ENCODE measurements around the gene XPR1. TPM values are rescaled to one million over a fixed set of nuclear protein-coding genes. Genes with fewer than 3 reads are reported as not detected.

Gene XPR1
- total RNA-seq, 1 donor from 2014 or later = 25.4 TPM

DNA sequence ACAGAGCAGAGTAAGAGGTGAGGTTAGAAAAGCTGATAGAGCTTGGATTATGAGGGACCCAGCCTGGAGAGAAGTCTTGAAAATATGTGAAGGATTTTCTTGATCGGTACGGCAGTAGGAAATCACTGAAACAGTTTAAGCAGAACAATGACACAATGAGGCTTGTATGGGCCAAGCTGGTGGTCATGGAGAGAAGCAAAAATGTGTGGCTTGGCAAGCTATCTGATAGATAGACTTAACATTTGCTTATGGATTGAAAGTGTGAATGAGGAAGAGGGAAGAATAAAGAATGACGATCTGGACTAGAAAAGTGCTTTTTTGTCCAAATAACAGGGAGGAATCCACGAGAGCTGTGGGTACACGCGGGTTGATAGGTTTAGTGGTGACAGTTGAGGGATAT is 15.4 kb upstream of the XPR1 start:
- Histone ChIP-seq H3K36me3 (ENCODE audit: control insufficient read depth, insufficient read depth, low read length) (no peaks in the 10 kb centered on the region), H3K27me3 (ENCODE audit: control insufficient read depth, insufficient read depth, low read length) (no peaks in the 10 kb centered on the region), H3K4me3 (ENCODE audit: low read depth, low read length) (no peak overlapping the region)
- no peak for DNase-seq (ENCODE audit: low read depth)
- TF ChIP-seq, protein P1, sequence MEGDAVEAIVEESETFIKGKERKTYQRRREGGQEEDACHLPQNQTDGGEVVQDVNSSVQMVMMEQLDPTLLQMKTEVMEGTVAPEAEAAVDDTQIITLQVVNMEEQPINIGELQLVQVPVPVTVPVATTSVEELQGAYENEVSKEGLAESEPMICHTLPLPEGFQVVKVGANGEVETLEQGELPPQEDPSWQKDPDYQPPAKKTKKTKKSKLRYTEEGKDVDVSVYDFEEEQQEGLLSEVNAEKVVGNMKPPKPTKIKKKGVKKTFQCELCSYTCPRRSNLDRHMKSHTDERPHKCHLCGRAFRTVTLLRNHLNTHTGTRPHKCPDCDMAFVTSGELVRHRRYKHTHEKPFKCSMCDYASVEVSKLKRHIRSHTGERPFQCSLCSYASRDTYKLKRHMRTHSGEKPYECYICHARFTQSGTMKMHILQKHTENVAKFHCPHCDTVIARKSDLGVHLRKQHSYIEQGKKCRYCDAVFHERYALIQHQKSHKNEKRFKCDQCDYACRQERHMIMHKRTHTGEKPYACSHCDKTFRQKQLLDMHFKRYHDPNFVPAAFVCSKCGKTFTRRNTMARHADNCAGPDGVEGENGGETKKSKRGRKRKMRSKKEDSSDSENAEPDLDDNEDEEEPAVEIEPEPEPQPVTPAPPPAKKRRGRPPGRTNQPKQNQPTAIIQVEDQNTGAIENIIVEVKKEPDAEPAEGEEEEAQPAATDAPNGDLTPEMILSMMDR (IDR thresholded peaks at IDR 0.05; ENCODE audit: insufficient read depth, low read length, poor library complexity, severe bottlenecking) = no peak

GRCh38 chr1:180617774-180618395 is 13.9 kb upstream of the XPR1 start:
- TF ChIP-seq, protein P1 (IDR thresholded peaks at IDR 0.05; ENCODE audit: insufficient read depth, low read length, poor library complexity, severe bottlenecking) = no peak
- no peaks in the 10 kb centered on the region for H3K36me3 ChIP-seq (ENCODE audit: control insufficient read depth, insufficient read depth, low read length)
- no peak overlapping the region for H3K4me3 ChIP-seq (ENCODE audit: low read depth, low read length)
- no peak for DNase-seq (ENCODE audit: low read depth)
- H3K27me3 ChIP-seq (ENCODE audit: control insufficient read depth, insufficient read depth, low read length) = no peaks in the 10 kb centered on the region

DNA sequence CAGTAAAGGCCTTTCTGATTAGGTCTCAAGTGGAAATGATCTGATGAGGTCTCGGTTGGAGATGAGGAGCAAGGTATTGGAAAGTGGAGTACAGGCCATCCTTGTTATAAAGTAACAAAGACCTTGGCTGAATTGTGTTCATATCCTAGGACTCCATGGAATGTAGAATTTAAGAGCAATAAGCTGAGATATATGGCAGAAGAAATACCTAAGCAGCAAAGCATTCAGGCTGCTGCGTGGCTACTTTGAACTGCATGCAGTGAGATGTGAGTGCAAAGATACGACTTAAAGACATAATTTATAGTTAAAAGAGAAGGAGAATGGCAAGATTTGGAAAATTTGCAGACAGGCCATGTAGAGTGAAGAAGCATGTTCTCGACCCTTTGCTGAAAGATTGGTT is 11.2 kb upstream of the XPR1 start:
- no peaks in the 10 kb centered on the region for H3K36me3 ChIP-seq (ENCODE audit: control insufficient read depth, insufficient read depth, low read length)
- DNase-seq (ENCODE audit: low read depth) = no peak
- no peaks in the 10 kb centered on the region for H3K27me3 ChIP-seq (ENCODE audit: control insufficient read depth, insufficient read depth, low read length)
- no peak overlapping the region for H3K4me3 ChIP-seq (ENCODE audit: low read depth, low read length)
- TF ChIP-seq, protein P1 (IDR thresholded peaks at IDR 0.05; ENCODE audit: insufficient read depth, low read length, poor library complexity, severe bottlenecking) = no peak

GRCh38 chr1:180622658-180623508 is 8.9 kb upstream of the XPR1 start:
- no peak for DNase-seq (ENCODE audit: low read depth)
- no peak overlapping the region for H3K4me3 ChIP-seq (ENCODE audit: low read depth, low read length)
- TF ChIP-seq, protein P1 (IDR thresholded peaks at IDR 0.05; ENCODE audit: insufficient read depth, low read length, poor library complexity, severe bottlenecking) = no peak
- H3K36me3 ChIP-seq (ENCODE audit: control insufficient read depth, insufficient read depth, low read length) = no peaks in the 10 kb centered on the region
- no peaks in the 10 kb centered on the region for H3K27me3 ChIP-seq (ENCODE audit: control insufficient read depth, insufficient read depth, low read length)

DNA sequence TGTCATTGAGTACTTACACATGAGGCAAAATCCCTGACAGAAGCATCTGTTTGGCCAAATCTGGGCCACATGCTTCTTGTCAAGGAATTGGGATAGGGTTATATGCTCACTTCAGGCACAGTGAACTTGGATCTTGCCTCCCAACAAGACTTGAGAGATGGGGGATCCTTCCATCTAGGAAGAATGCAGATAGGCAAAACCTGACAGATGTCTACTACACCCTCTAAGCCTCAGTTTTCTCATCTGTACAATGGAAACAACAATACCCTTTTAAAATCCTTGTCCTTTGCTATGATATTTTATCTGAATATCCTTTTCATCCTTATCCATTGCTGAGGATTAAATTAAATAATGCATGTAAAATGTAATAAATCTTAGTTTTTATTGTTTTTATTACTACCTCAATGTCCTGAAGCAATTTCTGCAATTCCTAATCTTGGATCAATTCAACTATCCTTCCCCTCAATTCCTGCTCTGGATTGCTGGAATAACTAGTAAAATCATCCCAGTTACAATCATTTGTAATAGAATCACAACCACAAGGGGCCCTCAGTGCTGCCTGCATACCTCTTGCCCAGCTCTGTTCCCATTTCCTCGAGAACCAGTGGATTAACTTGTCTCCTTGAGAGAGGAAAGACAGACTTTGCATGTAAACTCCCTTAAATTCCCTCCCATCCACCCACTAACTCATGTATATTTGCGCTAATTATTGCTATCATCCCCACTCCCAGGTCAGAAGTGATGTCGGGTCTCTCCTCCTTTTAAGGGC is 8.1 kb upstream of the XPR1 start:
- H3K36me3 ChIP-seq (ENCODE audit: control insufficient read depth, insufficient read depth, low read length) = no peaks in the 10 kb centered on the region
- TF ChIP-seq, protein P1 (IDR thresholded peaks at IDR 0.05; ENCODE audit: insufficient read depth, low read length, poor library complexity, severe bottlenecking) = peak; percentile 28
- H3K4me3 ChIP-seq (ENCODE audit: low read depth, low read length) = no peak overlapping the region
- no peak for DNase-seq (ENCODE audit: low read depth)
- H3K27me3 ChIP-seq (ENCODE audit: control insufficient read depth, insufficient read depth, low read length) = no peaks in the 10 kb centered on the region
